HCT116 (cell line): ENCODE data around the gene CIRBP. TPM values are rescaled to one million over a fixed set of nuclear protein-coding genes. Genes with fewer than 3 reads are reported as not detected.

ENCODE experiments used
- ATAC-seq: fragments of 200-7000 bp; cut with Tn5 transposase; 2 replicates; pipeline ENCODE4 v1.9.1; 2020; ENCODE audit warnings: mild to moderate bottlenecking, moderate library complexity
- BruUV-seq: library from RNA; stranded (reverse); fragments of 400-500 nt; replicated peaks from 2 replicates; lab custom pipeline; 2021; lab: Mats Ljungman, UMichigan
- CTCF ChIA-PET: fragments of 300-600 bp; sonication (Branson Sonifier 250); formaldehyde crosslinking; loops from one replicate; lab custom pipeline; 2021; ENCODE audit warnings: antibody characterized with exemption; lab: Charles Lee
- POLR2A ChIA-PET: fragments of 300-600, 350-600 bp; sonication (Branson Sonifier 250); formaldehyde crosslinking; loops from one replicate; lab custom pipeline; 2021; ENCODE audit warnings: antibody characterized with exemption; lab: Charles Lee
- RAD21 ChIA-PET, 2 experiments: fragments of 300-600 bp; sonication (Branson Sonifier 250); formaldehyde crosslinking; loops; one replicate each; lab custom pipeline; 2023; ENCODE audit warnings: low total read pairs in 2 of 2; ENCODE audit not compliant: uncharacterized antibody in 2 of 2, unreplicated experiment in 2 of 2, low non-redundant PET in 1 of 2; lab: Charles Lee
- DNase-seq: peaks from one replicate; pipeline ENCODE4 v3.0.0-alpha.2; 2010; ENCODE audit warnings: low read depth, low spot score
- H2AFZ ChIP-seq: fragments of 200-600 bp; shearing (Covaris generic), sonication (generic); 2 replicates; pipeline ENCODE4 v1.6.1; 2017; ENCODE audit warnings: low read depth, mixed run types, mixed read lengths, antibody characterized with exemption, low read length; ENCODE audit not compliant: poor library complexity, severe bottlenecking
- H3K27ac ChIP-seq: 2 replicates; pipeline ENCODE4 v1.5.1; 2012; ENCODE audit warnings: low read depth, low read length
- H3K27me3 ChIP-seq: fragments of 200-600 bp; sonication (generic); 2 replicates; pipeline ENCODE4 v1.6.1; 2016; ENCODE audit warnings: mixed run types, low read length, mixed read lengths; ENCODE audit not compliant: insufficient read depth
- H3K36me3 ChIP-seq, 2 experiments: fragments of 200-500 bp in 1 of 2; fragments of 200-600 bp in 1 of 2; sonication (Bioruptor generic) in 1 of 2; sonication (generic) in 1 of 2; 2 replicates each; pipeline versions ENCODE4 v1.5.1 to v1.6.1; 2014 to 2016; ENCODE audit warnings: low read length in 2 of 2, inconsistent platforms in 1 of 2, mixed read lengths in 1 of 2, mixed run types in 1 of 2; ENCODE audit not compliant: insufficient read depth in 2 of 2, control insufficient read depth in 1 of 2
- H3K4me1 ChIP-seq, 2 experiments: fragments of 200-600 bp in 1 of 2; sonication (generic) in 1 of 2; 2 replicates each; pipeline versions ENCODE4 v1.5.1 to v1.6.1; 2012 to 2017; ENCODE audit warnings: low read length in 2 of 2, inconsistent platforms in 1 of 2, mild to moderate bottlenecking in 1 of 2, mixed read lengths in 1 of 2, mixed run types in 1 of 2, moderate library complexity in 1 of 2; ENCODE audit not compliant: insufficient read depth in 2 of 2, control insufficient read depth in 1 of 2
- H3K4me2 ChIP-seq: fragments of 200-600 bp; sonication (generic); 2 replicates; pipeline ENCODE4 v1.6.1; 2017; ENCODE audit warnings: mixed run types, low read length, mixed read lengths
- H3K4me3 ChIP-seq, 2 experiments: fragments of 200-600 bp in 1 of 2; sonication (generic) in 1 of 2; replicated peaks in 1 of 2; 2 replicates each; pipeline ENCODE4 v1.5.1; 2011 to 2016; ENCODE audit warnings: low read length in 2 of 2, control low read depth in 1 of 2, low read depth in 1 of 2, mild to moderate bottlenecking in 1 of 2, mixed read lengths in 1 of 2, mixed run types in 1 of 2
- H3K79me2 ChIP-seq: fragments of 200-600 bp; sonication (generic); 2 replicates; pipeline ENCODE4 v1.6.1; 2017; ENCODE audit warnings: mild to moderate bottlenecking, mixed run types, low read length, moderate library complexity, mixed read lengths; ENCODE audit not compliant: insufficient read depth
- H3K9ac ChIP-seq: fragments of 200-600 bp; sonication (generic); 2 replicates; pipeline ENCODE4 v1.6.1; 2016; ENCODE audit warnings: low read length, mixed read lengths
- H3K9me2 ChIP-seq: fragments of 200-600 bp; sonication (generic), shearing (Covaris generic); 2 replicates; pipeline ENCODE4 v1.6.1; 2017; ENCODE audit warnings: mixed run types, mild to moderate bottlenecking, moderate library complexity; ENCODE audit not compliant: insufficient read depth
- H3K9me3 ChIP-seq, 2 experiments: fragments of 200-500 bp in 1 of 2; fragments of 200-600 bp in 1 of 2; sonication (Bioruptor generic) in 1 of 2; sonication (generic) in 1 of 2; 2 replicates each; pipeline ENCODE4 v1.6.1; 2014 to 2017; ENCODE audit warnings: low read length in 2 of 2, mixed read lengths in 2 of 2, inconsistent platforms in 1 of 2, low read depth in 1 of 2, mild to moderate bottlenecking in 1 of 2, mixed run types in 1 of 2, moderate library complexity in 1 of 2; ENCODE audit not compliant: control insufficient read depth in 1 of 2, insufficient read depth in 1 of 2
- H4K20me1 ChIP-seq: fragments of 200-600 bp; sonication (generic), shearing (Covaris generic); 2 replicates; pipeline ENCODE4 v1.6.1; 2017; ENCODE audit warnings: mixed run types, mild to moderate bottlenecking, moderate library complexity; ENCODE audit not compliant: insufficient read depth
- EGR1 ChIP-seq: IDR thresholded peaks from 2 replicates; pipeline ENCODE4 v1.6.1; 2012; ENCODE audit warnings: low read depth
- EZH2 ChIP-seq: fragments of 200-600 bp; sonication (generic); IDR thresholded peaks from 2 replicates; pipeline ENCODE4 v1.6.1; 2017; ENCODE audit warnings: antibody characterized with exemption, mixed run types
- EZH2phosphoT487 ChIP-seq: fragments of 200-600 bp; IDR thresholded peaks from 2 replicates; pipeline ENCODE4 v1.6.1; 2018; ENCODE audit warnings: antibody characterized with exemption, borderline replicate concordance
- JUND ChIP-seq: IDR thresholded peaks from 2 replicates; pipeline ENCODE4 v1.6.1; 2012
- SRF ChIP-seq: IDR thresholded peaks from 2 replicates; pipeline ENCODE4 v1.6.1; 2012; ENCODE audit warnings: low read depth
- TCF7L2 ChIP-seq: IDR thresholded peaks from 2 replicates; pipeline ENCODE4 v1.7.0; 2011; ENCODE audit warnings: borderline replicate concordance, inconsistent platforms; ENCODE audit not compliant: insufficient read depth, insufficient read length; ENCODE audit errors: extremely low read depth
- YY1 ChIP-seq: IDR thresholded peaks from 2 replicates; pipeline ENCODE4 v1.6.1; 2011; ENCODE audit warnings: low read length, low read depth, moderate library complexity, mild to moderate bottlenecking; ENCODE audit not compliant: insufficient replicate concordance; ENCODE audit errors: extremely low read depth
- intact Hi-C: fragments of 100-400 bp; cut with micrococcal nuclease; formaldehyde crosslinking; loops from 2 replicates; pipeline ENCODE4 v1.10.0; 2022
- total RNA-seq: library from RNA; stranded (reverse); gene quantifications from one replicate; pipeline ENCODE4 v1.2.1, GENCODE V29; 2021; ENCODE audit not compliant: unreplicated experiment
- TF ChIP-seq, protein P1 (sequence below): IDR thresholded peaks from 2 replicates; pipeline ENCODE4 v1.6.1; 2012
- TF ChIP-seq, protein P2 (sequence below): IDR thresholded peaks from 2 replicates; pipeline ENCODE4 v1.6.1; 2011; ENCODE audit warnings: mild to moderate bottlenecking, low read length, moderate library complexity; ENCODE audit not compliant: insufficient replicate concordance; ENCODE audit errors: extremely low read depth
- TF ChIP-seq, protein P3 (sequence below), 3 experiments: fragments of 200-600 bp in 1 of 3; sonication (generic) in 1 of 3; IDR thresholded peaks in 2 of 3; conservative IDR thresholded peaks in 1 of 3; 2 replicates each; pipeline ENCODE4 v1.5.1; 2012 to 2017; ENCODE audit warnings: low read depth in 2 of 3, low read length in 2 of 3, antibody characterized with exemption in 1 of 3, borderline replicate concordance in 1 of 3, control low read depth in 1 of 3, mild to moderate bottlenecking in 1 of 3, mixed read lengths in 1 of 3, mixed run types in 1 of 3, moderate library complexity in 1 of 3; ENCODE audit not compliant: insufficient read depth in 1 of 3

The CIRBP gene
- total RNA-seq, 1 experiment from 2014 or later, result 276 TPM

DNA sequence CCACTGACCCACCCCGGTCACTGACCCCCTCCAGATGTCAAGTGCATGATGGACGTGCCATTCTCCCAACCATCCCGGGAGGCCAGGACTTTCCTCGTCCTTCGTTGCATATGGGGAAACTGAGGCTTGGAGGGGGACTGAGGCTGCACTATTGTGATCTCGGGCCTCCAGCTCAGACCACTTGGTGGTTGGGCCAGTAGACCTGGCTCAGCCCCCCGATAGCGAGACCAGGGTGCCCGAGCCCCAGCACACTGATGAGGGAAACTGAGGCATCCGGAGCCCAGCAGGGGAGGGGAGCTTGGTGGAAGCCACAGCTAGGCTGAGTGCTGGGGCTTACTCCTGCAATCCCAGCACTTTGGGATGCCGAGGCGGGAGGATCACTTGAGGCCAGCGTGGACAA is 26.9 kb downstream of the CIRBP start:
- H3K27me3 ChIP-seq, result no peaks in the 10 kb centered on the region
- no peak overlapping the region for H2AFZ ChIP-seq
- no peaks in the 10 kb centered on the region for H3K9me2 ChIP-seq
- ChIA-PET POLR2A (no interaction called here), RAD21 (no interaction called here), CTCF (no interaction called here)
- intact Hi-C loops, result no loop called here
- H3K4me1 ChIP-seq, result peaks cover 8 to 12% of the 10 kb centered on the region in 2 experiments
- H3K4me2 ChIP-seq, result no peak overlapping the region
- BruUV-seq, result no TSS peak
- no peak overlapping the region for H3K27ac ChIP-seq
- no peaks in the 10 kb centered on the region for H3K79me2 ChIP-seq
- H3K4me3 ChIP-seq, result no peak overlapping the region
- H3K9ac ChIP-seq, result no peak overlapping the region
- no peaks in the 10 kb centered on the region for H3K9me3 ChIP-seq
- no peaks in the 10 kb centered on the region for H3K36me3 ChIP-seq
- H4K20me1 ChIP-seq, result no peaks in the 10 kb centered on the region
- no peak for TF ChIP-seq EGR1
- no peak for TF ChIP-seq JUND
- TF ChIP-seq, protein P1, sequence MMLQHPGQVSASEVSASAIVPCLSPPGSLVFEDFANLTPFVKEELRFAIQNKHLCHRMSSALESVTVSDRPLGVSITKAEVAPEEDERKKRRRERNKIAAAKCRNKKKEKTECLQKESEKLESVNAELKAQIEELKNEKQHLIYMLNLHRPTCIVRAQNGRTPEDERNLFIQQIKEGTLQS, result no peak
- TF ChIP-seq TCF7L2, result no peak
- TF ChIP-seq, protein P2, sequence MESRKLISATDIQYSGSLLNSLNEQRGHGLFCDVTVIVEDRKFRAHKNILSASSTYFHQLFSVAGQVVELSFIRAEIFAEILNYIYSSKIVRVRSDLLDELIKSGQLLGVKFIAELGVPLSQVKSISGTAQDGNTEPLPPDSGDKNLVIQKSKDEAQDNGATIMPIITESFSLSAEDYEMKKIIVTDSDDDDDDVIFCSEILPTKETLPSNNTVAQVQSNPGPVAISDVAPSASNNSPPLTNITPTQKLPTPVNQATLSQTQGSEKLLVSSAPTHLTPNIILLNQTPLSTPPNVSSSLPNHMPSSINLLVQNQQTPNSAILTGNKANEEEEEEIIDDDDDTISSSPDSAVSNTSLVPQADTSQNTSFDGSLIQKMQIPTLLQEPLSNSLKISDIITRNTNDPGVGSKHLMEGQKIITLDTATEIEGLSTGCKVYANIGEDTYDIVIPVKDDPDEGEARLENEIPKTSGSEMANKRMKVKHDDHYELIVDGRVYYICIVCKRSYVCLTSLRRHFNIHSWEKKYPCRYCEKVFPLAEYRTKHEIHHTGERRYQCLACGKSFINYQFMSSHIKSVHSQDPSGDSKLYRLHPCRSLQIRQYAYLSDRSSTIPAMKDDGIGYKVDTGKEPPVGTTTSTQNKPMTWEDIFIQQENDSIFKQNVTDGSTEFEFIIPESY, result no peak
- TF ChIP-seq YY1, result no peak
- TF ChIP-seq EZH2phosphoT487, result no peak
- TF ChIP-seq, protein P3, sequence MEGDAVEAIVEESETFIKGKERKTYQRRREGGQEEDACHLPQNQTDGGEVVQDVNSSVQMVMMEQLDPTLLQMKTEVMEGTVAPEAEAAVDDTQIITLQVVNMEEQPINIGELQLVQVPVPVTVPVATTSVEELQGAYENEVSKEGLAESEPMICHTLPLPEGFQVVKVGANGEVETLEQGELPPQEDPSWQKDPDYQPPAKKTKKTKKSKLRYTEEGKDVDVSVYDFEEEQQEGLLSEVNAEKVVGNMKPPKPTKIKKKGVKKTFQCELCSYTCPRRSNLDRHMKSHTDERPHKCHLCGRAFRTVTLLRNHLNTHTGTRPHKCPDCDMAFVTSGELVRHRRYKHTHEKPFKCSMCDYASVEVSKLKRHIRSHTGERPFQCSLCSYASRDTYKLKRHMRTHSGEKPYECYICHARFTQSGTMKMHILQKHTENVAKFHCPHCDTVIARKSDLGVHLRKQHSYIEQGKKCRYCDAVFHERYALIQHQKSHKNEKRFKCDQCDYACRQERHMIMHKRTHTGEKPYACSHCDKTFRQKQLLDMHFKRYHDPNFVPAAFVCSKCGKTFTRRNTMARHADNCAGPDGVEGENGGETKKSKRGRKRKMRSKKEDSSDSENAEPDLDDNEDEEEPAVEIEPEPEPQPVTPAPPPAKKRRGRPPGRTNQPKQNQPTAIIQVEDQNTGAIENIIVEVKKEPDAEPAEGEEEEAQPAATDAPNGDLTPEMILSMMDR (IDR thresholded peaks at IDR 0.05 in 2 of 3, conservative IDR thresholded peaks at IDR 0.05 in 1 of 3; ENCODE audit: borderline replicate concordance in 1 of 3, insufficient read depth in 1 of 3, low read depth in 2 of 3, low read length in 2 of 3), result no peak
- TF ChIP-seq SRF, result no peak
- no peak for TF ChIP-seq EZH2
- ATAC-seq (no peak), DNase-seq (no peak)
